Activated CD4-positive, alpha-beta T cell treated with anti-CD3 and anti-CD28 coated beads, Interleukin-2, amount 10 ng/mL, durations not matched to agents 24 days and 14 days (primary cell): ENCODE measurements around the gene VAMP7. TPM values are rescaled to one million over a fixed set of nuclear protein-coding genes. Genes with fewer than 3 reads are reported as not detected.
"Not testable (repeated sequence)": the region's sequence is repeated elsewhere in the genome, so short reads cannot be mapped to it uniquely, and the experiment has no call there.

Experiments
- DNase-seq: peaks from one replicate; pipeline ENCODE4 v3.0.0; 2022
- H3K27ac Mint-ChIP-seq: one replicate; pipeline ENCODE4 v1.8.0; 2022; ENCODE audit warnings: mild to moderate bottlenecking, mixed read lengths
- H3K27me3 Mint-ChIP-seq: one replicate; pipeline ENCODE4 v1.8.0; 2022; ENCODE audit warnings: mixed read lengths
- H3K36me3 Mint-ChIP-seq: one replicate; pipeline ENCODE4 v1.8.0; 2022; ENCODE audit warnings: low read depth, mild to moderate bottlenecking, mixed read lengths
- H3K4me1 Mint-ChIP-seq: one replicate; pipeline ENCODE4 v1.8.0; 2021; ENCODE audit warnings: mixed read lengths
- H3K4me3 Mint-ChIP-seq: one replicate; pipeline ENCODE4 v1.8.0; 2022; ENCODE audit warnings: mild to moderate bottlenecking, moderate library complexity, mixed read lengths
- H3K9me3 Mint-ChIP-seq: one replicate; pipeline ENCODE4 v1.8.0; 2021; ENCODE audit warnings: mixed read lengths
- intact Hi-C: fragments of 100-400 bp; cut with micrococcal nuclease; formaldehyde crosslinking; loops from one replicate; pipeline ENCODE4 v1.15.1; 2023
- total RNA-seq: library from RNA; stranded (reverse); gene quantifications from 2 replicates; pipeline ENCODE4 v1.2.3, GENCODE V29; 2022

VAMP7 gene
- total RNA-seq, 1 donor from 2014 or later, result 28.7 TPM

DNA sequence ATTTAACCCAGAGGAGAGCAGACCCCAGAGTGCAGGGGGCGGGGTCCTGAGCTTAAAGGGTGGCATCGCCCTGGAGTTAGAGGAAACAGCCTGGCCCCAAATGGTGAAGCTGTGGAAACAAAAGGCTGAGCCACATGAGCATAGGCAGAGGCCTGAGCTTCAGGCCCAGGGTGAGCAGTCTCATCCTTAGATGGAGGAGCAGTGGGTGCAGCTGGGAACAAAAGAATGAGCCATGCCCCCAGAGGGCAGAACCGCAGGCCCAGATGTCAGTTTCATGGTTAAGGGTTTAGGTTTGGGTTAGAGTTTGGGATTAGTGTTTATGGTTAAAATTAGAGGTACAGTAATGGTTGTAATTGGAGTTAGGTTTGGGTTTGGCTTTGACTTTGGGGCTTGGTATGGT is 71.9 kb downstream of the VAMP7 start:
- no peaks in the 10 kb centered on the region for H3K4me1 Mint-ChIP-seq
- H3K9me3 Mint-ChIP-seq, result peaks cover 6% of the 10 kb centered on the region
- no peaks in the 10 kb centered on the region for H3K27me3 Mint-ChIP-seq
- DNase-seq, result no peak
- no peaks in the 10 kb centered on the region for H3K36me3 Mint-ChIP-seq
- no peak overlapping the region for H3K27ac Mint-ChIP-seq
- intact Hi-C loops, result no loop called here
- H3K4me3 Mint-ChIP-seq, result no peak overlapping the region

DNA sequence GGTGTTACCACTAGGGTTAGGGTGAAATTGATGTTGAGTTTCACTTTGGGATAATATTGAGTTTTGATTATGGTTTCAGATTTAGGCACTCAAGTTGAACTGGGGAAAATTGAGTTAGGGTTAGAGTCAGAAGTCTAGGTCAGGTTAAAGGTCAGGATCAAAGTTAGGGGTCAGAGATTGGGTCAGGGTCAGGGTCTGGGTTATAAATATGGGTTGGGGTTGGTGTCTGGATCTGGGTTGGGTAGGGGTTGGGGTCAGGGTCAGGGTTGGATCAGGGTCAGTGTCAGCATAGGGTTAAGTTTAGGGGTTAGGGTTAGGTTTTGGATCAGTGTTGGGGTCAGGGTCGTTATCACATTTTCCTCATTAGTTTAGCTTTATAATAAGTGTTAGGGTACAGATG is 73.6 kb downstream of the VAMP7 start:
- DNase-seq, result no peak
- no peak overlapping the region for H3K27ac Mint-ChIP-seq
- peaks cover 6% of the 10 kb centered on the region for H3K9me3 Mint-ChIP-seq
- no peaks in the 10 kb centered on the region for H3K4me1 Mint-ChIP-seq
- no peaks in the 10 kb centered on the region for H3K27me3 Mint-ChIP-seq
- intact Hi-C loops, result no loop called here
- H3K36me3 Mint-ChIP-seq, result no peaks in the 10 kb centered on the region
- no peak overlapping the region for H3K4me3 Mint-ChIP-seq

DNA sequence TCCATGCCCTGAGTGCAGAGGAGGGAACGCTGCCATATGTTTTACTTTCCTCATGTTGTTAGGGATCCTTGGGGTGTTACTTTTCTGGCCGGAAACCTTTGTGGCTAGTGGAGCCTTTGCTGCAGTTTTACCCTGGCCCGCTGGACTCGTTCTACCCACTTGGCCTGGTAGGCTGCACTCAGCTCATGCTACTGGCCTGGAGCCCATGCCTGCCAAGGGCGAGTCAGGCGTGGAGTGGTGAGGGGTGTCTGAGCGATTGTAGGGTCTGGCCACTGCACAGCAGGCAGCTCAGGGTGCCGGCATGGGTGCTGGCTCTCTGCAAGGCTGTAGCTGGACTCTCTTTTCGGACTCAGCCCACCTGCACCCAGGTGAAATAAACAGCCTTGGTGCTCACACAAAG is 75.0 kb downstream of the VAMP7 start:
- H3K36me3 Mint-ChIP-seq, result no peaks in the 10 kb centered on the region
- H3K4me3 Mint-ChIP-seq, result no peak overlapping the region
- H3K27me3 Mint-ChIP-seq, result peaks cover 1% of the 10 kb centered on the region
- intact Hi-C loops, result no loop called here
- no peaks in the 10 kb centered on the region for H3K4me1 Mint-ChIP-seq
- DNase-seq, result no peak
- H3K27ac Mint-ChIP-seq, result no peak overlapping the region
- peaks cover 6% of the 10 kb centered on the region for H3K9me3 Mint-ChIP-seq

DNA sequence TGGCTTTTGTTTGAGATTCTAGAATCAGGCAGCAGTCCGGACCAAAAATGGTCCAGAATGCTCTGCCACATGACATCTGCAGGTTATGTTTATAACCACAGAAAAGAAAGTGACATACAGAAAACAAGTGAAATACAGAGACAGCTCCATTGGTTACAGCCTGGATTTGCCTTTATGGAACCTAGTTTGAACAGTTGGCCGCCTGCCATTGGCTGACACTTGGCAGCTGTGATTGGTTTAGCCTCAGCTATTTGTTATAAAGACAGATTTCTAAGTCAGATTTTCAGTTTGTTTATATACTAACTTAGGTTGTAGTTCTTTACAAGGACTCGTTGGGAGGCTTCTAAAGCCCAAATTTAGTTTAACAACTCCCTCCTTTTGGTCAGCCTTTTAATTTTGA is 75.5 kb downstream of the VAMP7 start:
- Mint-ChIP-seq H3K9me3 (peaks cover 6% of the 10 kb centered on the region), H3K4me3 (no peak overlapping the region), H3K4me1 (no peaks in the 10 kb centered on the region), H3K36me3 (no peaks in the 10 kb centered on the region), H3K27ac (no peak overlapping the region), H3K27me3 (peaks cover 2% of the 10 kb centered on the region)
- intact Hi-C loops, result no loop called here
- DNase-seq, result no peak

DNA sequence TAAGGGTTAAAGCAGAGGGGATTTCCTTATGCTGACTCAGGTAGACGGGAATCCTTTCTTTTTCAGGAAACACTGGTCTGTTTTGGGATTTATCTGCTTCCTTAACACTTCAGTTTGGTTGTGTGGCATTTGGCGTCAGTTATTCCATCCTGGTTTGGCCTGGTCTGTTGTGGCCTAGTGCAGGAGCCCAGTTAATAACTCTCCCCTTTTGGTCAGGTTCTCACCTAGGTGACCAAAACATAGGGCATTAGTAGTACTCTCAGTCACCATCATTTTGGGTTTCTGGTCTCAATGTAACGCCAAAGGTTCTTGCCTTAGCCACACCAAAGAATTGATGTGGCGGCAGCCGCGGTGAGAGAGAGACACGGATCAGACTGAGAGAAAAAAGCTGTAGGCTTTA is 76.7 kb downstream of the VAMP7 start:
- no peak for DNase-seq
- Mint-ChIP-seq H3K9me3 (peaks cover 6% of the 10 kb centered on the region), H3K27me3 (peaks cover 8% of the 10 kb centered on the region), H3K27ac (no peak overlapping the region), H3K4me1 (no peaks in the 10 kb centered on the region), H3K36me3 (no peaks in the 10 kb centered on the region), H3K4me3 (no peak overlapping the region)
- intact Hi-C loops, result no loop called here

DNA sequence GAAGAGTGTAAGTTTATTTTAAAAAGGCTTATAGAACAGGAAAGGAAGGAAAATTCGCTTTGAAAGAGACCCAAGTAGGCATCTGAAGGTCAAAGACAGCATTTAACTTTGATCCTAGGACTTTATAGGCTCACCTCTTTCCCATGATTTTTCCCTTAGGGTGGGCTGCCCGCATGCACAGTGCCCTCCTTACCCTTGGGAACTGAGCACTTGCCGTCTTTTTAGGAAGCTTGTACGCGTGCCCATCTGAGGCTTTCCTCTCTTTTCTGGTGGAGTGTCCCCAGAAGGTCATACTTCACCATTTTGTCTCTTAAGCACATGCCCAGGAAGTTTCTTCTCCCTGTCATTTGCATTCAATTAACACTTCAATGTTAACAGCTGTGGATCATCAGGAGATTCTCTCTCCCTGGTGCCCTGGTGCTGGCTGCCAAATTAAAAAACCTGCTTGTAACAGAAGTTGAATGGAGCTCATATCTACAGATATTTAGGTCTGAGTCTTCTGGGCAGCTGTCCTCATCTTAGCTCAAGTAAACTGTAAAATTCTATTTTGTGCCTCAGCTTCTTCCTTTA is 78.0 kb downstream of the VAMP7 start:
- DNase-seq, result no peak
- Mint-ChIP-seq H3K9me3 (peaks cover 11% of the 10 kb centered on the region), H3K27me3 (peaks cover 11% of the 10 kb centered on the region), H3K4me1 (no peaks in the 10 kb centered on the region), H3K4me3 (no peak overlapping the region), H3K36me3 (no peaks in the 10 kb centered on the region), H3K27ac (no peak overlapping the region)
- intact Hi-C loops, result no loop called here

DNA sequence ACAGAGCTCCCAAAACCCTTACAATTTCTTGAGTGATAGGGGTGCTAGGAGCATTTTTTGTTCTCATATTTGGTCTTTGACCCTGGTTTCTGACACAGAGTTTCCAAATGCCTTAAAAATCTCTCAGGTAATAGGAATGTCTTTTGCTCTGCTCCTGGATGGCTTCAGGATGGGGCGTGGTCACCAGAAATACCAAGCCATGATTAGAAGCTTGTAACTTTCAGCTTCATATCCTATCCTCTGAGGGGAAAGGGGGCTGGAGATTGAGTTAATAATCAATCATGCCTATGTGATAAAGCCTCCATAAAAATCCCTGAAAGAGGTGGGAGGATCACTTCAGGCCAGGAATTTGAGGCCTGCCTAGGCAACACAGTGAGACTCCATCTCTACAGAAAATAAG is 81.8 kb downstream of the VAMP7 start:
- no peak for DNase-seq
- intact Hi-C loops, result no loop called here
- Mint-ChIP-seq H3K4me1 (peaks cover 7% of the 10 kb centered on the region), H3K27me3 (peaks cover 13% of the 10 kb centered on the region), H3K36me3 (no peaks in the 10 kb centered on the region), H3K27ac (no peak overlapping the region), H3K9me3 (peaks cover 5% of the 10 kb centered on the region), H3K4me3 (no peak overlapping the region)

DNA sequence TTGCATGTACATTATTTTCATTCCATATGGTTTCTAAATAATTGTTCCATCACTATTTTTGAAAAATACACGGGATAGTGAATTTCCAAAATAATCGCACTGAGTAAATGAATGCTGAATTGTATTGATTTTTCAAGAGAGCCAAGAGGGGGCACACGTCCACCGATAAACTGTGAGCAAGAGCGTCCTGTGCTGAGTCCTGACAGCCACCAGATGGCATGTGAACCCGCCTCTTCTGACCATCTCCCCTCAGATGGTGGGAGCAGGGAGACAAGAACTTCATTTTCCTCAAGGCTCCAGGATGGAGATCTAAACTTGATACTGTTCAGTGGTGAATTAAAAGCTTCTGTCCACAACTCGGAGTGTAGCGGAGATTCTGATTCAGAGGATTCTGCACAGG is 85.7 kb downstream of the VAMP7 start:
- Mint-ChIP-seq H3K36me3 (peaks cover 5% of the 10 kb centered on the region), H3K4me3 (no peak overlapping the region), H3K4me1 (peaks cover 20% of the 10 kb centered on the region), H3K9me3 (peaks cover 17% of the 10 kb centered on the region), H3K27me3 (peaks cover 8% of the 10 kb centered on the region), H3K27ac (no peak overlapping the region)
- intact Hi-C loops, result loop anchor here (2.0 kb wide), 1 partner anchor 30 kb away; the partner anchor contains the start of gene IL9R
- DNase-seq, result peak; percentile 81

DNA sequence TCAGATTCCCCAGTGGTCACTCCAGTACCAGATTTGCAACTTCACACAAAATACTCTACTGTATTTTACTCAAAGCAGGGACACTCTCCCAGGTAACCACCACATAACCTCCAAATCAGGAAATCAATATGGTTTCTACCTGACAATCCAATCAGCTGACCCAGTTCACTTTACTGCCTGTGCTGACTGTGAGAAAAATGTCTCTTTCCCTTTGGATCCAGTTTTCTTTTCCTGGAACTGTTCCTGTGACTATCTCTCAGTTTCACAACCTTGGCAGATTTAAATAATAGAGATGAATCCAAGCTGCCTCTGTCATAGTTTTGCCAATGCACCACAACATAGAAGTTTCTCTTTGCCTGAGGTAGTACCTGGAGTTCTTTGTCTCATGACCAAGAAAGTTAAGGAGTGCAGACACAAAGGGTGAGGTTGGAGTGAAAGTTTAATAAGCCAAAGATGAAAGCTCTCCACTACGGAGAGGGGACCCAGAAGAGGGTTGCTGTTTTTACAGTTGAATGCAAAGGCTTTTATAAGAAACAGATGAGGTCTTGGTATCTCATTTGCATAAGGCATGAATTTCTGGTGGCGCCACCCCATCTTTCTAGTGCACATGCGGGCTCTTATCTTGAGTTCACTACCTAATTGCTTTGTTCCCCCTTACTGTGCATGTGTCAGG is 86.6 kb downstream of the VAMP7 start:
- peaks cover 5% of the 10 kb centered on the region for H3K36me3 Mint-ChIP-seq
- H3K4me1 Mint-ChIP-seq, result peaks cover 20% of the 10 kb centered on the region
- H3K27me3 Mint-ChIP-seq, result peaks cover 5% of the 10 kb centered on the region
- intact Hi-C loops, result loop anchor here (2.0 kb wide), 1 partner anchor 29 kb away; the partner anchor contains the start of gene IL9R
- H3K9me3 Mint-ChIP-seq, result peaks cover 17% of the 10 kb centered on the region
- no peak overlapping the region for H3K27ac Mint-ChIP-seq
- no peak overlapping the region for H3K4me3 Mint-ChIP-seq
- DNase-seq, result no peak

DNA sequence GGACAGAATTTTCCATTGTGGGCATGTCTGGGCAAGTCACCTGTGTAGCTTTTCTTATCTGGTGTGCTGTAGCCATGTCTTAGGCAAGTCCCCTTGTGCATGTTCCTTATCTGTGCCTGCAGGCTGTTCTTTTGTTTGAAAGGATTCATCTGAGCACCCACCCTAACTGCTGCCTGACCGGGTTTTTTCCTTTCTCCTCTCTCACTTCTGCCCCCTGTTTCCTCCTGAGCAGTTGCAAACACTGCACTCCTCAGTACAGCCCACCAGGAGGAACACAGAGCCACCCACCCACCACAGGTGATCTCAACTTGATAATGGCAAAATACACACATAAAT is 87.1 kb downstream of the VAMP7 start:
- intact Hi-C loops, result no loop called here
- DNase-seq, result no peak
- peaks cover 17% of the 10 kb centered on the region for H3K9me3 Mint-ChIP-seq
- peaks cover 20% of the 10 kb centered on the region for H3K4me1 Mint-ChIP-seq
- H3K27me3 Mint-ChIP-seq, result peaks cover 5% of the 10 kb centered on the region
- H3K36me3 Mint-ChIP-seq, result peaks cover 5% of the 10 kb centered on the region
- no peak overlapping the region for H3K27ac Mint-ChIP-seq
- H3K4me3 Mint-ChIP-seq, result no peak overlapping the region

DNA sequence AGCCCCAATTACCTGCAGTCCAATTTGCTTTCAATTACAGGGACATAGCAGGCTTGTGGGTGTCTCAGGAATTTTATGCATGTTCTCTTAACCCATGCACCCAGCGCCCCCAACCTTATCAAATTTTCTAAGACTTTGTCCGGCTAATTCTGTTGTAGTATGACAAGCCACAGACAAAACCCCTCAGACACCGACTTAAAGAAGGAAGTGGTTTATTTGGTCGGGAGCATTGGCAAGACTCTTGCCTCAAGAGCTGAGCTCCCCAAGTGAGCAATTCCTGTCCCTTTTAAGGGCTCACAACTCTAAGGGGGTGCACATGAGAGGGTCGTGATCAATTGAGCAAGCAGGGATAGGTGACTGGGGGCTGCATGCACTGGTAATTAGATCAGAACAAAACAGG is 87.6 kb downstream of the VAMP7 start:
- H3K27ac Mint-ChIP-seq, result no peak overlapping the region
- H3K9me3 Mint-ChIP-seq, result peaks cover 15% of the 10 kb centered on the region
- intact Hi-C loops, result no loop called here
- peak overlapping the region; percentile 12 for H3K4me3 Mint-ChIP-seq
- no peak for DNase-seq
- peaks cover 4% of the 10 kb centered on the region for H3K27me3 Mint-ChIP-seq
- H3K36me3 Mint-ChIP-seq, result peaks cover 5% of the 10 kb centered on the region
- H3K4me1 Mint-ChIP-seq, result peaks cover 20% of the 10 kb centered on the region

DNA sequence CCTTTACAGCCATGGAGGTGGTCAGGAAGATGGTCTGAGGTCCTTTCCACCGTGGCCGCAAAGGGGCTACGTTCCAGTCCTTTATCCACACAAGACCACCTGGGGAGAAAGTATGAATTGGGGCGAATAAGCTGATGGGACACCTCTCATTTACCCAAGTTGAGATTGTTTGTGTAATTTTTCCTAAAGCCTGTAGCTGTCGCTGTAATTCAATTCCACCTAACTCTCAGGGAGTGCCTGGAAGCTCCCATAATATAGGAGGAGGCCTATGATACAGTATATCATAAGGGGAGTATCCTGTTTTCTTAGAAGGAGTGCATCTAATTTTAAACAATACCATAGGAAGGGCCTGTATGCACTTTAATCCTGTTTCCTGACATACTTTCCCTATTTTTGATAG is 90.5 kb downstream of the VAMP7 start:
- intact Hi-C loops, H3K36me3 Mint-ChIP-seq, H3K27ac Mint-ChIP-seq, H3K4me3 Mint-ChIP-seq, DNase-seq, H3K27me3 Mint-ChIP-seq: not testable (repeated sequence)
- Mint-ChIP-seq H3K9me3 (peaks cover 15% of the 10 kb centered on the region), H3K4me1 (peaks cover 20% of the 10 kb centered on the region)

DNA sequence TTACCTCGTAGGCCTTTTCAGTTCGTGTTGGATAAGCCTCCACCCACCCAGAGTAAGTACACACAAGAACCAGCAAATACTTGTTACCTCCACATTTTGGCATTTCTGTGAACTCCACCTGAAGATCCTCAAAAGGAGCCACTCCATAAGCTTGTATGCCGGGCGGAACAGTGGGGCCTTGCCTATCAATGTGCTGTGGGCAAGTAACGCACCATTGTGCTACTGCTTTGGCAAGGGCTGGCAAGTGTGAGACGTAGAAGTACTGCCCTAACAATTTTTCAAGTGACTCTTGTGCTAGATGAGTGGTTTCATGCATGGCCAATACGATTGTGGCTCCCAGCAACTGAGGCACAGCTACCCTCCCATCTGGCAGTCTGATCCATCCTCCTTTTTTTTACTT is 91.1 kb downstream of the VAMP7 start:
- H3K4me3 Mint-ChIP-seq, DNase-seq, H3K27ac Mint-ChIP-seq, H3K27me3 Mint-ChIP-seq, intact Hi-C loops, H3K36me3 Mint-ChIP-seq: not testable (repeated sequence)
- Mint-ChIP-seq H3K9me3 (peaks cover 15% of the 10 kb centered on the region), H3K4me1 (peaks cover 17% of the 10 kb centered on the region)

DNA sequence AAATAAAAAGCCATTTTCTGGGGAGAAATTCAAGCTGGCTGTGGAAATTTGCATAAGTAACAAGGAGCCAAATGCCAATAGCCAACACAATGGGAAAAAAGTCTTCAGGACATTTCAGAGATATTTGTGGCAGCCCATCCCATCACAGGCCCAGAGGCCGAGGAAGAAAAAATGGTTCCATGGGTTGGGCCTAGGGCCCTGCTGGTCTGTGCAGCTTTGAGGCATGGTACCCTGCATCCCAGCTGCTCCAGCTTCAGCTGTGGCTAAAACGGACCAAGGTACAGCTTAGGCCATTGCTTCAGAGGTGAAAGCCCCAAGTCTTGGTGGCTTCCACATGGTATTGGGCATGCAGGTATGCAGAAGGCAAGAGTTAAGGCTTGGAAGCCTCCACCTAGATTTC is 102.2 kb downstream of the VAMP7 start:
- no peak for DNase-seq
- Mint-ChIP-seq H3K27ac (no peak overlapping the region), H3K27me3 (peaks cover 2% of the 10 kb centered on the region), H3K4me3 (no peak overlapping the region), H3K4me1 (no peaks in the 10 kb centered on the region), H3K9me3 (no peaks in the 10 kb centered on the region), H3K36me3 (no peaks in the 10 kb centered on the region)
- intact Hi-C loops, result no loop called here

DNA sequence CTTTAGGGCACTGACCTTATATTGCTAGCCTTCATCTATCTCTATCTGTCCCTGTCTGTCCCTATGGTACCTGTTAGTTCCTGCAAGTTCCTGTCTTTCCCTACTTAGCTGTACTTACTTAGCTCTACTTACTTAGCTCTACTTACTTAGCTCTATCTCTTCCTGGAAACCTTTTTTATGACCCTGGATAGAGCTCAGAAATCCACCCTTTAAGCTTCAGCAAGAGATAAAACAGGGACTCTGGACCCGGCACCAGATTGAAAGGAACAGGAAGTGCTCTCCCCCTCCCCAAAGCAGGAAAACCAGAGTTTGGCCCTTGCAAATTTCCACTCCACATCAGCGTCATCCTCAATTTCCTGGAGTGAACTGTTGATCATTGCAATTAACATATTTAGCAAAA is 104.1 kb downstream of the VAMP7 start:
- Mint-ChIP-seq H3K36me3 (no peaks in the 10 kb centered on the region), H3K27ac (no peak overlapping the region), H3K27me3 (no peaks in the 10 kb centered on the region), H3K9me3 (no peaks in the 10 kb centered on the region), H3K4me1 (no peaks in the 10 kb centered on the region), H3K4me3 (no peak overlapping the region)
- no peak for DNase-seq
- intact Hi-C loops, result no loop called here
